Measurements from ENCODE around the gene KRTAP3-3. TPM values are rescaled to one million over a fixed set of nuclear protein-coding genes. Genes with fewer than 3 reads are reported as not detected.
"Not testable (repeated sequence)": the region's sequence is repeated elsewhere in the genome, so short reads cannot be mapped to it uniquely, and the experiment has no call there.

The KRTAP3-3 gene
- total RNA-seq, 1 experiment from 2014 or later: not detected

DNA sequence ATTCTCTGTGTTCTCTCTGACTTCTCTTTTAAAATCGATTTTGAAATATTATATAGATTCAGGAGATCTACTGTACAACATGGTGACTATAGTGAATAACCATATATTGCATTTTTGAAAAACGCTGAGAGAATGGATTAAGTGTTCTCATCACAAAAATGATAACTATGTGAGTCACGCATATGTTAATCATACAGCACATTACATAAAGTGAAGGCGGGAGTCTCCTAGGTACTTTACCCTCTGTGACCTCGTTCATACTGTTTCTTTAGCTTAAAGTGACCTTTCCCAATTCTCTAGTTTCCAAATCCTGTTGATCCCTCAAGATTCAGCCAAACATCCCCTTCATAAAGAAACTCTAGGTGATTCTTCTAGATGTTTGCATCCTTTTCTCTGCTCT lies 8.8 kb upstream of the KRTAP3-3 start:
- ChIA-PET POLR2A (ENCODE audit: low non-redundant PET) (no interaction called here), CTCF (no interaction called here)
- H3K36me3 ChIP-seq (ENCODE audit: insufficient read depth, low read length, poor library complexity, severe bottlenecking): no peaks in the 10 kb centered on the region
- intact Hi-C loops (cut with micrococcal nuclease; ENCODE audit: unreplicated experiment): no loop called here
- no peak overlapping the region for H3K4me3 ChIP-seq (ENCODE audit: low read depth, low read length, poor library complexity, severe bottlenecking)
- H3K27ac ChIP-seq (ENCODE audit: low read depth, low read length, poor library complexity, severe bottlenecking): no peak overlapping the region
- BruUV-seq (replicated peaks): no TSS peak
- TF ChIP-seq, protein P1, sequence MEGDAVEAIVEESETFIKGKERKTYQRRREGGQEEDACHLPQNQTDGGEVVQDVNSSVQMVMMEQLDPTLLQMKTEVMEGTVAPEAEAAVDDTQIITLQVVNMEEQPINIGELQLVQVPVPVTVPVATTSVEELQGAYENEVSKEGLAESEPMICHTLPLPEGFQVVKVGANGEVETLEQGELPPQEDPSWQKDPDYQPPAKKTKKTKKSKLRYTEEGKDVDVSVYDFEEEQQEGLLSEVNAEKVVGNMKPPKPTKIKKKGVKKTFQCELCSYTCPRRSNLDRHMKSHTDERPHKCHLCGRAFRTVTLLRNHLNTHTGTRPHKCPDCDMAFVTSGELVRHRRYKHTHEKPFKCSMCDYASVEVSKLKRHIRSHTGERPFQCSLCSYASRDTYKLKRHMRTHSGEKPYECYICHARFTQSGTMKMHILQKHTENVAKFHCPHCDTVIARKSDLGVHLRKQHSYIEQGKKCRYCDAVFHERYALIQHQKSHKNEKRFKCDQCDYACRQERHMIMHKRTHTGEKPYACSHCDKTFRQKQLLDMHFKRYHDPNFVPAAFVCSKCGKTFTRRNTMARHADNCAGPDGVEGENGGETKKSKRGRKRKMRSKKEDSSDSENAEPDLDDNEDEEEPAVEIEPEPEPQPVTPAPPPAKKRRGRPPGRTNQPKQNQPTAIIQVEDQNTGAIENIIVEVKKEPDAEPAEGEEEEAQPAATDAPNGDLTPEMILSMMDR (conservative IDR thresholded peaks at IDR 0.05; ENCODE audit: low read depth, low read length): no peak
- no peak for TF ChIP-seq EZH2 (IDR thresholded peaks at IDR 0.05; ENCODE audit: borderline replicate concordance, low read depth, low read length, poor library complexity, severe bottlenecking)
- no peaks in the 10 kb centered on the region for H3K4me1 ChIP-seq (ENCODE audit: insufficient read depth, low read length, poor library complexity, severe bottlenecking)
- no peaks in the 10 kb centered on the region for H3K9me3 ChIP-seq (ENCODE audit: low read depth, low read length, poor library complexity, severe bottlenecking)
- no peaks in the 10 kb centered on the region for H3K27me3 ChIP-seq (replicated peaks; ENCODE audit: insufficient read depth, low read depth, low read length, poor library complexity)
- no peak for DNase-seq (ENCODE audit: low spot score)

DNA sequence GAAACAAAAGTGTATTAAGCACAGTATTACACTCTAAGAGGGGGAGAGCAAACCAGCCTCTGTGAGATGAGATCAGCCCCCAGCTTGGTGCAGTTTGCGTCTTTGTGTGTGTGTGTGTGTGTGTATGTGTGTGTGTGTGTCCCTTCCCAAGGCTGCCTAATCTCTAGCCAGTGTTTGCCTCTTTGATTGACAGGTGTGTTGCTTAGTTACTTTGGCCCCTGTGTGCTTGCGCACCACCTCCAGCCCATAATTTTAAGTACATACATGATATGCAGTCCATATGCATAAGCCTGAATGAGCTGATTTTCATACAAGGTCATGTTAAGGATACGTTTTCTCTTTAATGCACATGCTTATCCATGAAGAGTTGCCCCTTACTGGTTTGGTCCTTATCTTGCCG lies 7.8 kb upstream of the KRTAP3-3 start:
- Histone ChIP-seq H3K9me3 (ENCODE audit: low read depth, low read length, poor library complexity, severe bottlenecking) (no peaks in the 10 kb centered on the region), H3K36me3 (ENCODE audit: insufficient read depth, low read length, poor library complexity, severe bottlenecking) (no peaks in the 10 kb centered on the region), H3K27me3 (replicated peaks; ENCODE audit: insufficient read depth, low read depth, low read length, poor library complexity) (no peaks in the 10 kb centered on the region), H3K4me3 (ENCODE audit: low read depth, low read length, poor library complexity, severe bottlenecking) (no peak overlapping the region), H3K27ac (ENCODE audit: low read depth, low read length, poor library complexity, severe bottlenecking) (no peak overlapping the region), H3K4me1 (ENCODE audit: insufficient read depth, low read length, poor library complexity, severe bottlenecking) (no peaks in the 10 kb centered on the region)
- BruUV-seq (replicated peaks): no TSS peak
- DNase-seq (ENCODE audit: low spot score): no peak
- intact Hi-C loops (cut with micrococcal nuclease; ENCODE audit: unreplicated experiment): no loop called here
- no peak for TF ChIP-seq EZH2 (IDR thresholded peaks at IDR 0.05; ENCODE audit: borderline replicate concordance, low read depth, low read length, poor library complexity, severe bottlenecking)
- TF ChIP-seq, protein P1 (conservative IDR thresholded peaks at IDR 0.05; ENCODE audit: low read depth, low read length): no peak
- CTCF ChIA-PET: no interaction called here
- POLR2A ChIA-PET (ENCODE audit: low non-redundant PET): no interaction called here

DNA sequence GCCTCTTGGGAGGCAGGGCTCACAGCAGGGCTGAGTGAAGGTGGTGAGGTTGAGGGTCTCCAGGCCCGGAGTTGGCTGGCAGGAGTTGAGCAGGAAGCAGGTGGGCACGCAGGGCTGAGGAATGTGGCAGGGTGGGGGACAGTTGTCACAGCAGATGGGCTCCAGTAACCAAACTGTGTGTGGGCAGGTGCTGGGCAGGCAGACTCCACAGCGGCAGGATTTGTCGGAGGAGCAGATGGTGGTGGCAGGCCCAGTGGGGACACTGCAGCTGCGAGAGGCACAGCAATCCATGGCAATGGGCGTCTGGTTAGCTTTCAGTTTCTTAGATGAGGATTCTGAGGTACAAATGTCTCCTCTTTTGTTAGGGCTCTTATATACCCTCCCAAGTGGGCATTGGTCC lies 5.6 kb upstream of the KRTAP3-3 start, which contains the start of gene KRTAP3-2:
TSS of gene KRTAP3-2 (minus strand) at position 344 of the 400 bp plus-strand sequence. CDS start at position 291, 53 bp downstream.
- H3K27me3 ChIP-seq (replicated peaks; ENCODE audit: insufficient read depth, low read depth, low read length, poor library complexity); intact Hi-C loops (cut with micrococcal nuclease; ENCODE audit: unreplicated experiment); CTCF ChIA-PET; POLR2A ChIA-PET (ENCODE audit: low non-redundant PET); H3K9me3 ChIP-seq (ENCODE audit: low read depth, low read length, poor library complexity, severe bottlenecking); H3K36me3 ChIP-seq (ENCODE audit: insufficient read depth, low read length, poor library complexity, severe bottlenecking); H3K27ac ChIP-seq (ENCODE audit: low read depth, low read length, poor library complexity, severe bottlenecking); H3K4me3 ChIP-seq (ENCODE audit: low read depth, low read length, poor library complexity, severe bottlenecking); H3K4me1 ChIP-seq (ENCODE audit: insufficient read depth, low read length, poor library complexity, severe bottlenecking); BruUV-seq (replicated peaks); DNase-seq (ENCODE audit: low spot score): not testable (repeated sequence)

DNA sequence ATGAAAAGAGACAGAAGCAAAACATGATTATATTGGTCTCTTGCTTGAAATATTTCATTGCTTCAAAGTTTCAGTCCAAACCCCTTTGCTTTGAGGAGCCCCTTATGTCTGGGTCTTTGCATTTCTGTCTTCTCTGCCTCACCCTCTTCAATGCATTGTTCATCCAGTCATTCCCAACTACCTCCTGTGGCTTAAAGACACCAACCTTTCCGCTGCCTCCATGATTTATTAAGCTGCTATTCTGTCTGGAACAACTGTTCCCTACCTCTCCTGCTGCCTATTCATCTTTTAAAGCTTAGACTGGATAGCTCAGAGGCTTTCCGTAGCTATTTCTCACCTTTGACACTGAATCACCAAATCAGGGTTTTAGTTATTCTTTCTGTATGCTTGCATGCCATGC lies 3.4 kb upstream of the KRTAP3-3 start:
- Histone ChIP-seq H3K27ac (ENCODE audit: low read depth, low read length, poor library complexity, severe bottlenecking) (no peak overlapping the region), H3K27me3 (replicated peaks; ENCODE audit: insufficient read depth, low read depth, low read length, poor library complexity) (no peaks in the 10 kb centered on the region), H3K9me3 (ENCODE audit: low read depth, low read length, poor library complexity, severe bottlenecking) (no peaks in the 10 kb centered on the region), H3K36me3 (ENCODE audit: insufficient read depth, low read length, poor library complexity, severe bottlenecking) (no peaks in the 10 kb centered on the region), H3K4me3 (ENCODE audit: low read depth, low read length, poor library complexity, severe bottlenecking) (no peak overlapping the region), H3K4me1 (ENCODE audit: insufficient read depth, low read length, poor library complexity, severe bottlenecking) (no peaks in the 10 kb centered on the region)
- POLR2A ChIA-PET (ENCODE audit: low non-redundant PET): no interaction called here
- no peak for DNase-seq (ENCODE audit: low spot score)
- CTCF ChIA-PET: no interaction called here
- BruUV-seq (replicated peaks): no TSS peak
- intact Hi-C loops (cut with micrococcal nuclease; ENCODE audit: unreplicated experiment): no loop called here
- no peak for TF ChIP-seq EZH2 (IDR thresholded peaks at IDR 0.05; ENCODE audit: borderline replicate concordance, low read depth, low read length, poor library complexity, severe bottlenecking)
- TF ChIP-seq, protein P1 (conservative IDR thresholded peaks at IDR 0.05; ENCODE audit: low read depth, low read length): no peak
